H9 (cell line): ENCODE results near the gene TRIM17. TPM values are rescaled to one million over a fixed set of nuclear protein-coding genes. Genes with fewer than 3 reads are reported as not detected.
A peak's percentile ranks its signal among the peaks of the same experiment; 100 is the strongest.

ENCODE experiments used
- DNase-seq: peaks from one replicate; pipeline ENCODE4 v3.0.0-alpha.2; 2017
- H2AFZ ChIP-seq: one replicate; pipeline ENCODE4 v1.6.1; 2013; ENCODE audit warnings: mild to moderate bottlenecking, low read length, control low read depth, moderate library complexity
- H2AK5ac ChIP-seq: 2 replicates; pipeline ENCODE4 v1.6.1; 2013; ENCODE audit warnings: low read length, control low read depth, mixed read lengths; ENCODE audit not compliant: insufficient read length
- H2BK120ac ChIP-seq: one replicate; pipeline ENCODE4 v1.6.1; 2013; ENCODE audit warnings: low read depth, mild to moderate bottlenecking, low read length, control low read depth, inconsistent platforms; ENCODE audit not compliant: poor library complexity, severe bottlenecking
- H2BK12ac ChIP-seq: 2 replicates; pipeline ENCODE4 v1.6.1; 2013; ENCODE audit warnings: low read length, control low read depth, mixed read lengths, low read depth; ENCODE audit not compliant: insufficient read length
- H2BK15ac ChIP-seq: 2 replicates; pipeline ENCODE4 v1.6.1; 2013; ENCODE audit warnings: low read depth, low read length, control low read depth
- H2BK20ac ChIP-seq: one replicate; pipeline ENCODE4 v1.6.1; 2013; ENCODE audit warnings: low read depth, mild to moderate bottlenecking, low read length, control low read depth, inconsistent platforms; ENCODE audit not compliant: poor library complexity, severe bottlenecking
- H2BK5ac ChIP-seq: 2 replicates; pipeline ENCODE4 v1.6.1; 2013; ENCODE audit warnings: low read length, control low read depth, mixed read lengths; ENCODE audit not compliant: insufficient read length
- H3K14ac ChIP-seq: 2 replicates; pipeline ENCODE4 v1.6.1; 2013; ENCODE audit warnings: low read length, control low read depth; ENCODE audit not compliant: insufficient read depth
- H3K18ac ChIP-seq: 2 replicates; pipeline ENCODE4 v1.6.1; 2013; ENCODE audit warnings: low read depth, mild to moderate bottlenecking, mixed read lengths, low read length, control low read depth; ENCODE audit not compliant: insufficient read length
- H3K23ac ChIP-seq: 2 replicates; pipeline ENCODE4 v1.6.1; 2013; ENCODE audit warnings: low read length, control low read depth, mixed read lengths, low read depth; ENCODE audit not compliant: insufficient read length
- H3K23me2 ChIP-seq: 2 replicates; pipeline ENCODE4 v1.6.1; 2013; ENCODE audit warnings: low read depth, mild to moderate bottlenecking, mixed read lengths, low read length, control low read depth; ENCODE audit not compliant: insufficient read length, poor library complexity, severe bottlenecking
- H3K27ac ChIP-seq: 2 replicates; pipeline ENCODE4 v1.5.1; 2013; ENCODE audit warnings: low read length, control low read depth, mixed read lengths, low read depth; ENCODE audit not compliant: insufficient read length
- H3K27me3 ChIP-seq: 2 replicates; pipeline ENCODE4 v1.6.1; 2013; ENCODE audit warnings: low read length, control low read depth, inconsistent platforms; ENCODE audit not compliant: insufficient read depth
- H3K4ac ChIP-seq: 2 replicates; pipeline ENCODE4 v1.6.1; 2013; ENCODE audit warnings: low read depth, mild to moderate bottlenecking, control low read depth, inconsistent platforms, low read length, moderate library complexity
- H3K4me1 ChIP-seq: 2 replicates; pipeline ENCODE4 v1.6.1; 2013; ENCODE audit warnings: low read length, control low read depth, inconsistent platforms; ENCODE audit not compliant: insufficient read depth
- H3K4me2 ChIP-seq: 2 replicates; pipeline ENCODE4 v1.6.1; 2013; ENCODE audit warnings: low read length, control low read depth, mixed read lengths; ENCODE audit not compliant: insufficient read length, insufficient read depth
- H3K56ac ChIP-seq: 2 replicates; pipeline ENCODE4 v1.6.1; 2013; ENCODE audit warnings: low read depth, mild to moderate bottlenecking, mixed read lengths, low read length, control low read depth; ENCODE audit not compliant: insufficient read length
- H3K79me1 ChIP-seq: 2 replicates; pipeline ENCODE4 v1.6.1; 2013; ENCODE audit warnings: low read depth, mild to moderate bottlenecking, moderate library complexity, low read length, control low read depth, inconsistent platforms; ENCODE audit not compliant: insufficient read depth, poor library complexity, severe bottlenecking
- H3K79me2 ChIP-seq: 2 replicates; pipeline ENCODE4 v1.6.1; 2013; ENCODE audit warnings: low read length, control low read depth, inconsistent platforms; ENCODE audit not compliant: insufficient read depth
- H3K9ac ChIP-seq: 2 replicates; pipeline ENCODE4 v1.6.1; 2013; ENCODE audit warnings: low read length, control low read depth, mixed read lengths; ENCODE audit not compliant: insufficient read length; ENCODE audit errors: extremely low read depth
- H3K9me3 ChIP-seq: one replicate; pipeline ENCODE4 v1.6.1; 2013; ENCODE audit warnings: low read depth, low read length, inconsistent platforms; ENCODE audit not compliant: control insufficient read depth
- H3T11ph ChIP-seq: one replicate; pipeline ENCODE4 v1.6.1; 2013; ENCODE audit warnings: mild to moderate bottlenecking, low read length, control low read depth, inconsistent platforms
- H4K20me1 ChIP-seq: one replicate; pipeline ENCODE4 v1.6.1; 2013; ENCODE audit not compliant: control insufficient read depth, insufficient read length, insufficient read depth
- H4K5ac ChIP-seq: 2 replicates; pipeline ENCODE4 v1.6.1; 2013; ENCODE audit warnings: low read depth, mild to moderate bottlenecking, mixed read lengths, low read length, control low read depth; ENCODE audit not compliant: insufficient read length
- H4K8ac ChIP-seq: replicated peaks from 2 replicates; pipeline ENCODE4 v1.6.1; 2013; ENCODE audit warnings: low read length, control low read depth, mixed read lengths, low read depth; ENCODE audit not compliant: insufficient read length
- H4K91ac ChIP-seq: 2 replicates; pipeline ENCODE4 v1.6.1; 2013; ENCODE audit warnings: low read depth, mild to moderate bottlenecking, moderate library complexity, mixed read lengths, low read length, control low read depth; ENCODE audit not compliant: insufficient read length
- H3K27ac Mint-ChIP-seq, 3 experiments: 2 replicates in 2 of 3; 3 replicates in 1 of 3; pipeline ENCODE4 v1.8.0; 2020 to 2021; ENCODE audit warnings: mixed read lengths in 3 of 3, mild to moderate bottlenecking in 1 of 3, moderate library complexity in 1 of 3
- H3K27me3 Mint-ChIP-seq: 2 replicates; pipeline ENCODE4 v1.8.0; 2021; ENCODE audit warnings: low read depth, mild to moderate bottlenecking, moderate library complexity, mixed read lengths
- H3K36me3 Mint-ChIP-seq, 3 experiments: 2 replicates in 2 of 3; 3 replicates in 1 of 3; pipeline ENCODE4 v1.8.0; 2020 to 2021; ENCODE audit warnings: low read depth in 3 of 3, mixed read lengths in 3 of 3; ENCODE audit not compliant: insufficient read depth in 1 of 3
- H3K4me1 Mint-ChIP-seq, 2 experiments: 2 replicates each; pipeline ENCODE4 v1.8.0; 2020; ENCODE audit warnings: mixed read lengths in 2 of 2
- H3K4me3 Mint-ChIP-seq, 2 experiments: 2 replicates in 1 of 2; 3 replicates in 1 of 2; pipeline ENCODE4 v1.8.0; 2020 to 2021; ENCODE audit warnings: mild to moderate bottlenecking in 2 of 2, mixed read lengths in 2 of 2, moderate library complexity in 1 of 2
- H3K9me3 Mint-ChIP-seq, 2 experiments: 2 replicates in 1 of 2; 3 replicates in 1 of 2; pipeline ENCODE4 v1.8.0; 2020; ENCODE audit warnings: mild to moderate bottlenecking in 2 of 2, mixed read lengths in 2 of 2, moderate library complexity in 1 of 2
- CTCF ChIP-seq: fragments of 200-600 bp; sonication (generic); conservative IDR thresholded peaks from 3 replicates; pipeline ENCODE4 v1.8.0; 2021; ENCODE audit warnings: antibody characterized with exemption, mild to moderate bottlenecking
- WGBS: extraction: QIAGEN DNeasy Blood & Tissue Kit; methylation state at CpG from one replicate; pipeline ENCODE4 v1.1.7; 2013; ENCODE audit warnings: missing lambda C conversion rate, low lambda C conversion rate, mixed read lengths; ENCODE audit not compliant: insufficient read length; ENCODE audit errors: extremely low coverage; 5-methylcytosine and 5-hydroxymethylcytosine counted together
- total RNA-seq: library from RNA; stranded (reverse); gene quantifications from 2 replicates; pipeline ENCODE4 v1.2.1, GENCODE V29; 2021

TRIM17 gene
- total RNA-seq, 1 experiment from 2014 or later, result 2.8 TPM

GRCh38 chr1:228359613-228360532, 56.8 kb downstream of the TRIM17 start:
- no peaks in the 10 kb centered on the region for H3K9me3 ChIP-seq
- no peak overlapping the region for H4K5ac ChIP-seq
- H3K56ac ChIP-seq, result no peak overlapping the region
- no peak overlapping the region for H3K18ac ChIP-seq
- H3K9me3 Mint-ChIP-seq, result no peaks in the 10 kb centered on the region
- H3K79me1 ChIP-seq, result no peaks in the 10 kb centered on the region
- no peaks in the 10 kb centered on the region for H3K4me1 ChIP-seq
- H2BK20ac ChIP-seq, result no peak overlapping the region
- no peak for TF ChIP-seq CTCF
- no peak overlapping the region for H2BK15ac ChIP-seq
- H4K20me1 ChIP-seq, result peaks cover 4% of the 10 kb centered on the region
- WGBS, result no CpG with 5 or more reads among the region's 45 CpGs
- H2AK5ac ChIP-seq, result no peak overlapping the region
- no peak overlapping the region for H3K27ac ChIP-seq
- H3K4me1 Mint-ChIP-seq, result 0 out of 4 replicates have a peak, but pooled peaks cover 0 to 3% of the 10 kb centered on the region in 2 experiments
- H3K36me3 Mint-ChIP-seq, result peaks cover 0 to 3% (median 1%) of the 10 kb centered on the region in 3 experiments; a peak in 3 of 7 replicates
- H4K8ac ChIP-seq, result no peak overlapping the region
- no peaks in the 10 kb centered on the region for H3K79me2 ChIP-seq
- peak overlapping the region in 1 of 3 experiments; percentile 62; a peak in 2 of 7 replicates for H3K27ac Mint-ChIP-seq
- no peak overlapping the region for H2AFZ ChIP-seq
- no peak overlapping the region for H2BK5ac ChIP-seq
- H3K23me2 ChIP-seq, result no peaks in the 10 kb centered on the region
- H4K91ac ChIP-seq, result no peak overlapping the region
- H3K4me2 ChIP-seq, result no peak overlapping the region
- no peak overlapping the region for H3K14ac ChIP-seq
- H2BK120ac ChIP-seq, result no peak overlapping the region
- no peak for DNase-seq
- H3K23ac ChIP-seq, result no peak overlapping the region
- no peak overlapping the region for H3K9ac ChIP-seq
- H3K4ac ChIP-seq, result no peak overlapping the region
- H3K27me3 Mint-ChIP-seq, result peaks cover 2% of the 10 kb centered on the region; the same call in 1 of the 2 replicates
- H2BK12ac ChIP-seq, result no peak overlapping the region
- no peak overlapping the region for H3K4me3 Mint-ChIP-seq
- H3T11ph ChIP-seq, result no peak overlapping the region
- H3K27me3 ChIP-seq, result no peaks in the 10 kb centered on the region
